GM15510 (cell line): ENCODE data around the gene FAM200C.

Source experiments
- POLR2A ChIP-seq: IDR thresholded peaks from 3 replicates; pipeline ENCODE4 v1.6.1; 2011; ENCODE audit warnings: borderline replicate concordance; ENCODE audit not compliant: insufficient read length; ENCODE audit errors: extremely low read depth

The FAM200C gene

DNA sequence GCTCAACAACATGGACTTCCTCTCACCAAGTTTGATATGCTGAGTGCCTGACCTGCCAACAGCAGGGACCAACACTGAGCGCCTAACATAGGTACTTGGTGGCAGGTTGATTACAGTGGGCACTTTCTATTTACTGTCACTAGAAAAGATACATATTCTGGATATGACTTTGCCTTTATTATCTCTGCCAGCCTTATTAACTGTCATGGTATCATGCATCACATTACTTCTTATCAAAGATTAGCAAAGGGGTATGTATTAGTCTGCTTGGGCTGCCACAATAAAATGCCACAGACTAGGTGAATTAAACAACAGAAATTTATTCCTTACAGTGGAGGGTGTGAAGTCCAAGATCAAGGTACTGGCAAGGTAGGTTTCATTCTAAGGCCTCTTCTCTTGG, 15.2 kb downstream of the FAM200C start:
- TF ChIP-seq POLR2A, result no peak

DNA sequence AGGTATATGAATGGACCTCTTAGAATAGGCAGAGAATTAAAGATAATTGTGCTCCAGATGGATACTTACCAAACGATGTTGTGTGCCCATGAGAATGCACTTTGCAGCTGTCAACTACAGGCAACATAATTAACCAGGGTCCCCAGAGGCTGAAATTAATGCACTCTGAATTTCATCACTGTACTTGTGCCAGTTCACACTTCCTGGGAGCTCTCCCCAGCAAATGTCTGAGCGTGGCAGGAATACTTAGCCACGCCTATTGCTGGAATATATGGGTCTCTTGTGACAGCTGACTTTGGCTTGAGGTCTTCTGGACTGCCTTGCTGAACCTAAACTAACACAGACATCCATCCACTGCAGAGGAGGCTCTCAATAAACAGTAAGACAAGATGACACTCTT, 17.5 kb downstream of the FAM200C start:
- TF ChIP-seq POLR2A, result no peak

DNA sequence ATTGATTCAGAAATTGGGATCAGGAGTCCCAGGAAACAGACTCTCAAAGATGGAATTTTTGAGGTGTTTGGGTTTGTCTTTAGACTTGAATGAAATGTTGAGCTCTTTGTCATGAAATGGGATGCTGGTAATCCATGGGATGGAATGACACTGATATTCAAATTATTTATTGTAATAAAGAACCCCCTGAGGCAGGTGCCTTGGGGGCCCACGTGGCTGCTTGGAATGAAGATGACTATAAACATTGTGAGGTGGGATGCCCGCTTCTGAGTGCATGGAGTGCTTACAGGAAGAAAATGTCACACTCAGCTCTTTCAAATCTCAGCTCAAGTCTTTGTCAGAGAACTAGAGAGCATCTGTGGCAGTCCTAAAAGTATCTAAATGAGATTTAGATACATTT, 19.8 kb downstream of the FAM200C start:
- no peak for TF ChIP-seq POLR2A

DNA sequence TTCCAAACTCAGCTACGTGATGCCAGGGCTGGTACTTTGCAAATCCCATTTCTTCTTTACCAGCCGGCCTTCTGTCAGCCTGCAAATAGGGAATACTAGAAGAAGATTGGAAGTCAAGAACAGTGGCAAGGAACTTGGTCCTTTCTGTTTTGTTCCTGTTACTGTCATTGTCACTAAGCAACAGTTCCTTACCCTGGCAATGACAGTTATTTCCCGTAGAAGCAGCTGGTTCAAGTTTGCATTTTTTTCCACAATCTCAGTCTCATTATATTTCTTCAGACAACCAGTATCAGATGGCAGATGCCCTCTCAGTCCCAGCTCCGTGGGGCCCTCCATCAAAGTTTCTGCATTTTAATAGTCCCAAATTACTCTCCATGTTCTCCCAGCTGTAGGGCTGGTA, 20.3 kb downstream of the FAM200C start:
- no peak for TF ChIP-seq POLR2A

DNA sequence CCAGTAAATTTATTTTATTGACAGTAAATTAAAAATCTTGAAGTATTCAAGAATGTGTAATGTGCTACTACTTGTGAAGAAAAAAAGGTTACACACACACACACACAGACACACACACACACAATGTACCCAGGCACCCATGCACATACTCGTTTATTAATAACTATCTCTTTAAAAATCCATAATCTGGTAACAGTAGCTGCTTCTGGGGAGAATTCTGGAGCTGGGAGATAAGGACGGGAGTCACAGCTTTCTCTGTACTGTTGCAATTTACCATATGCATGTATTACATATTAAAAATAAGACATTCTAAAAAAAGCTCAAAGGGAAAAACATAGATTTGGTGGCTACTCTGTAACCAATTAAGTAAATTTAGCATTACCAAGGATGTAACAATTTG, 21.5 kb downstream of the FAM200C start:
- no peak for TF ChIP-seq POLR2A

DNA sequence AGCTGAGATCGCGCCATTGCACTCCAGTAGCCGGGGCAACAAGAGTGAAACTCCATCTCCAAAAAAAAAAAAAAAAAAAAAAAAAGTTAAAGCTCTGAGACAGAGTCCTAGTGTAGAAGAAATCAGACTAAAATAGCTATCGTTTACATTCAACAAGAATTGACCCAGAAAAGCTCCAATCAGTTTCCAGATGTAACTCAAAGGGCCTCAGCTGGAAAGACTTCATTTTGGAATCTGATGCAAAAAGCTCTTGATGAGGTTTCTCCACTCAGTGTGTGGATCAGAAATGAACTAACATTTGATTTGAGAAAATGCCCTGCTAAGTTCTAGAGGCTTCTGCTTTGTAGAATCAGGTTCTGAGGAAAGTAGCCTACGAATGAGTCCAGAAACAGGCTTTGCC, 22.2 kb downstream of the FAM200C start:
- no peak for TF ChIP-seq POLR2A

DNA sequence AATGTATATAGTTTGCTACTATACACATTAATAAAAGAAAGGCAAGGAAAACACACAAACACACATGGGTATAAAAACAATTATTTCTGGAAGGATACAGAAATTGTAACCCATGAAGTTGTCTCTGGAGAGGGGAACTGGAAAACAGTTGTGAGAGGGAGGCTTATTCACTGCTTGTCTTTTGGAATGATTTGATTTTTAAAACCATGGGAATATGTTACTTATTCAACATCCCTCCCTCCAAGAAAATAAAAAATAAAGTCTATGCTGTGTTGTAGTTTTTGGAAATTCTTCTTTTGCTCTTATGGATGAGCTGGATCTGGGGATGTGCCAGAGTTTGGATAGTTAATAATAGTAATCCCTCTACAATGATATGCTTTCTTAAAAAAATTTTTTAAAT, 23.4 kb downstream of the FAM200C start:
- no peak for TF ChIP-seq POLR2A

DNA sequence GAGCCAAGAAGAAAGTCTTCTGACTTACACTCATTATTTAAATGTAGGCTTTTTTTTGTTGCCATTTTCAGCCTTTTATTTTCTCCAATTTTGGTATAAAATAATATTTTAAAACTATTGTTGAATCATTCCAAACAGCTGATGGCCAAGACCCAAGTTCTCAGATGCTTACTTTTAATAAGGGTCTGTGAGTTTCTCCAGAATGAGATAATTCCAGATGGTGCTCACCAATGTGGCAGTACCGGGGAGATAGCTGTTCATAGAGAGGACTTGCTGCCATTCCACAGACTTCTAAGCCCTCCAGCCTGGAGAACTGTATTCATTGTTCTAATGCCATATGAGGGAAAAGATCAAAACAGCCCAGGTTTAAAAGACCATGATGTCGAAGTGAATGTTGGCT, 24.2 kb downstream of the FAM200C start:
- TF ChIP-seq POLR2A, result no peak

DNA sequence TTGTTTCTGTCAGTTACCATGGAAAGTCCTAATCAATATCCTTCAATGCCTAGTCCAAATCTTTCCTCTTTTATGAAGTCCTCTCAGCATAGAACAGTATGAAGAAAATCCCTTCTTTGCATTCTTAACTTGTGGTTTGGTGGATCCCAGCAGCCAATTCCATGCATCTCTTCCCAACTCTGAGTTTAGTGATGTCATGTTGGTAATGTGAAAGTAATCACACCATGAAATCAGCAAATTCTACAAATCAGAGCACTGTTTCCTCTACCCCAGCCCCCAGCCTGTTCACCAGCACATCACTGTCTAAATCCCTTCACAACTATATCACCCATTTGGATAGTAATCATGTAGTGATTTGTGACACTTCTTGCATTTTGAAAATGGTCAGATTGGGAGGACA, 24.7 kb downstream of the FAM200C start:
- TF ChIP-seq POLR2A, result no peak

DNA sequence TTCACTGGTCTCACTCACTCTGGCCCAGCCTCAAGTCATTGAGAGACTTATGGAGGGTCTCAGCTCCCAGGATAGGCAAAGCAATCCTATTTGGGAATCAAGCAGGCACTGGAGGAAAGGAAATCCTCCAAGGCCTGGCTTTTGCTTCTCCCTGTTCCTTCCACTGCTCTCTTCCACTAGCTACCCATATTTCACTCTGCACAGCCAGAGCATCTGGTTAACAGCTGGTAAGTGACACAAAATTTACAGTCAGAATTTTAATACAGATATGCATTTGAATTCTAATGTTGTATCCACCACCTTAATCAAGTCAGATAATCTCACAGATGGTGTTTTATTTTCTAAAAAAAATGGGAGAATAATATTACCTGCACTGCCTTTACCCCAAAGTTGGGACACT, 28.6 kb downstream of the FAM200C start:
- no peak for TF ChIP-seq POLR2A

DNA sequence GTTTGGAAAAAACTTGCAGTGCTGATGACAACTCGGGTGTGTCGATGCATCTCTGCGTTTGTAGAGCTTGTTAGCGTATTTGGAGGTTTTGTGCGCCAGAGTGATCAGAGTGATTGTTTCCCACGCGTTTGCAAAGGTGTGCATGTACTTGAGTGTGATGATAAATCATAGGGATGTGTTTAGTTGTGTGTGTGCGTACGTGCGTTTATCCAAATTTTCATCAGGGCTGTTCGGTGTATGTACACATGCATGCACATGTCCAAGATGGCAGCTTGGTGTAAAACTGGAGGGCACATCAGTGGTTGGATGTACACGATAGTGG, 29.2 kb downstream of the FAM200C start:
- TF ChIP-seq POLR2A, result no peak

DNA sequence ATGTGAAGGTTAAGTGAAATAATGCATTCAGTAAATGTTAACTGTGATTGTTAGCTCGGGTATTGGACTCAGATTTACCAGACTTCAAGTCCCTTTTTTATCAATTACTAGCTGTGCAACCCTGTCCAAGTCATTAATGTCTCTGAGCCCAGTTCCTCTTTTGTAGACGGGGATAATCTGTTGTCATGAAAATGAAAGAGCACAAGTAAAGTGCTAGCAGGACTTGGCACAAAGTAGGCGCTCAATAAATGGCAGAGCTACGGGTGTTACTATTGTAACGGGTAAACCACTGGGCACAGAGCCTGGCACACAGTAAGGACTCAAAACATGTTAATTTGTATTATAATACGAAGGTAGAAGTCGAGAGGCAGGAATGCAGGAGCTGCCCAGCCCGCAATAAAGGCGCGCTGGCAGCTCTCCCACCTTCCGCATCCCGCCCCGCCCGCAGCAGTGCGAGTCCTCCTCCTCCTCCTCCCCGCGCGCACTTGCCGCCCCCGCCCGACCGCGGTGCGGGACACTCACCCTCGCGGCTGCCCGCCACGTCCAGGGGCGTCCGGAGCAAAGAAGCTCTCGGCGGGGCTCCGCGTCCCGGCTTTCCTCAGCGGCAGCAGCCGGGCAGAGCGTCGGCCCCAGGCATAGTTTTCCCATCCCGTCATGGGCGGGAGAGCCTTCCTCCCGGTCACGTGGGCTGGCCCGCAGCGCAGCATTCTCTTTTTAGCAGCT, 29.7 kb downstream of the FAM200C start, which contains the start of gene C1QTNF2:
Gene C1QTNF2 (minus strand): TSS at position 637 of the 723 bp plus-strand sequence. CDS start 15,615 bp downstream, outside the sequence.
- TF ChIP-seq POLR2A, result no peak

DNA sequence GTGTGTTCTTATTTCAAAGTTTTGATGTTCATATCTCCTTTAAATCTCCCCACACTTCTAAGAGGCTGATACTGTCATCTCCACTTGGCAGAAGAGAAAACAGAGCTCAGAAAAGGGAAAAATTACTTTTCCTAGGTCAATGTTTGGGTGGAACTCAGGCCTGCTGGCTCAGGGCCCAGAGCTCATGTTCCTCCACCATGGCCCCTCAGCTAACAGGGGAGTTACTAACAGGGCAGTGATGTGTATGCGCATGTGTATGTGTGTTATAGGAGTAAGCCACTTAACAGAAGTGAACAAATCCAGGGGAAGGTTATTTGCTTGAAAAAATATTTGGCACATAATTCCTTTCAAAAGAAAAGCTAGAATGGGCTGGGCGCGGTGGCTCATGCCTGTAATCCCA, 32.0 kb downstream of the FAM200C start:
- no peak for TF ChIP-seq POLR2A

DNA sequence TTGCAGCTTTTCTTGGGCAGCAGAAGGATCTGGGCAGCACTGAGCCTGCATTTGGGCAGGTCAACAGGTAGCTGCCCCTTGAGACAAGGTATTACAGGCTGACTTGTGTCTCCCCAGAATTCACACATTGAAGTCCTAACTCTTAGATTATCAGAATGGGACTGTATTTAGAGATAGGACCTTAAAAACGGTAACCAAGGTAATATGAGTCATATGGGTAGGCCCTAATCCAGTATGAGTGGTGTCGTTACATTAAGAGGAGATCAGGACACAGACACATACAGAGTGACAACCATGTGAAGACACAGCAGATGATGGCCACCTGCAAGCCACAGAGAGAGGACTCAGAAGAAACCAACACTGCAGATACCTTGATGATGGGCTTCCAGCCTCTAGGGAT, 32.6 kb downstream of the FAM200C start:
- no peak for TF ChIP-seq POLR2A

DNA sequence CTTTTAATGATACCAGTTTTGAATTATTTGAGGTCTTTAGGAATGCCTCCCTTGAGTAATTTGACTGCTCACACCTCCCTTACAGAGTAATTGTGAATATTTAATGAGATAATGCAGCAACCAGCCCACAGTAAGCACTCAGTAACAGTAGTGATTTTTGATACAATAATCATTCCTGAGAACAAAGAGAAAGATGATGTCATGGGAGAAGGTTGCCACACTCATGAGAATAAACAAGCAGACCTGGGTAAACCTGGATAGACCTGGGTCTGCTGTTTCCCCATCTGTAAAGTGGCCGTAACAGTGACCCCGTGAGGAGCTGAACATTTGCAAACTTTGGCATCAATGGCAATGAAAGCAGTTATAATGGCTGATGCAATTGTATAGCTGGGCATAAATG, 33.6 kb downstream of the FAM200C start:
- no peak for TF ChIP-seq POLR2A

DNA sequence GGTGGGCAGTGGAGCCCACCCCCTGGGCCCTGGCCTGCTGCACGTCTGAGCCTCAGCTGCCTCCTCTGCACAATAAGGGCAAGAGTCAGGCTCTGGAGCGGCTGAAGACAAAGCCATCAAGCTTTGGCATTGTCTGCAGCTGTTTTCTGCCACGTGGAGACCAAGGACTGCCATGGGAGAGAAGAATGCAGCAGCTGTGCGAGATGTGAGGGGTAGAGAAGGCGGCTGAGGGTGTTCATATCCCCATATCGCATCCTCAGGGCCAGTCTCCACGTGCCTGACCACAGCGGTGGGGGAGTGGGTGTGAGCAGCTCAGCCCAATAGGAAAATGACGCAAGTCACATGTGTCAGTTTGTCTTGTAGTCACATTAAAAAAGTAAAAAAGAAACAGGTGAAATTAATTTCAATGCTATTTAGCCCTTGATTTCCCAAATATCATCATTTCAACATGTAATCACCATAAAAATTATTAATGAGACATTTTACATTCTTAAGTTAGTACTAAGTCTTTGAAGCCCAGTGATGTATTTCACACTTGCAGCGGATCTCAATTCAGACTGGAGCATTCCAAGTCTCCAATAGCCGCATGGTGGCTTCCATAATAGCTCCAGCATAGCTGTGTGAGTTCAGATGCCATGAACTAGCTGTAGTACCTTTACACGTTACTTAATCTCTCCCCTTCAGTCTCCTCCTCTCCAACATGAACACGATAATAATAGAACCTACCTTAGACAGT, 36.0 kb downstream of the FAM200C start:
- no peak for TF ChIP-seq POLR2A
